ENCODE measurements around the gene BANF1.

BANF1 gene

DNA sequence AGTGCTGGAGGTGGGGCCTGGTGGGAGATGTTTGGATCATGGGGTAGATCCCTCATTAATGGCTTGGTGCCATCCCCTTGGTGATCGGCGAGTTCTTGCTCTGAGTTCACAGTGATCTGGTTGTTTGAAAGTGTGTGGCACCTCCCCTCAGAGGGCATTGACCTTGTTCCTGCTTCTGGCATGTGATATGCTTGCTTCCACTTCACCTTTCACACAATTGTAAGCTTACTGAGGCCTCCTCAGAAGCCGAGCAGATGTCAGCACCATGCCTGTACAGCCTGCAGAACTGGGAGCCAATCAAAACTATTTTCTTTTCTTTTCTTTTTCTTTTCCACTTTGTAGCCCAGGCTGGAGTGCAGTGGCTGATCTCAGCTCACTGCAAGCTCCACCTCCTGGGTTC is 35.0 kb downstream of the BANF1 start:
- no peak overlapping the region for H3K4me2 ChIP-seq
- no peak for TF ChIP-seq Cebpa-rat (IDR thresholded peaks at IDR 0.05)
- H3K9me3 ChIP-seq = peaks cover 12% of the 10 kb centered on the region; the same call in 1 of the 2 replicates
- H3K36me3 ChIP-seq = no peaks in the 10 kb centered on the region
- no peak overlapping the region for H3K9ac ChIP-seq
- no peaks in the 10 kb centered on the region for H3K4me1 ChIP-seq
- no peak overlapping the region for H3K27ac ChIP-seq
- H3K4me3 ChIP-seq = no peak overlapping the region
- H4K20me1 ChIP-seq = no peaks in the 10 kb centered on the region
- H3K27me3 ChIP-seq = no peaks in the 10 kb centered on the region

DNA sequence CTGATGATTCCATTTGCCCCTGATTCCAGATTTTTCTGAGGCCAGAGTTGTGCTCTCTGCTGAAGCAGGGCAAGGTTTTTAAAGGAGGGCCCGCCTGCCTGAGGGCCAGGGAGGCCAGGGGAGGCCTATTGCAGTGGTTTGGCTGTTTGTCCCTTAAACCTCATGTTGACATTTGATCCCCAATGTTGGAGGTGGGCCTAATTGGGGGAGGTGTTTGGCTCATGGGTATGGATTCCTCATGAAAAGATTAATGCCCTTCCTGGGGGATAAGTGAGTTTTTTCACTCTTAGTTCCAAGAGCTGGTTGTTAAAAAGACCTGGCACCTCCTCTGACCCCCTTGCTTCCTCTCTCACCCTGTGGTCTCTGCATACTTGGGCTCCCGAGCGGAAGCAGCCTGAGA is 37.5 kb downstream of the BANF1 start:
- TF ChIP-seq Cebpa-rat (IDR thresholded peaks at IDR 0.05) = no peak
- H3K4me3 ChIP-seq = no peak overlapping the region
- H4K20me1 ChIP-seq = no peaks in the 10 kb centered on the region
- H3K4me2 ChIP-seq = no peak overlapping the region
- no peak overlapping the region for H3K9ac ChIP-seq
- H3K36me3 ChIP-seq = no peaks in the 10 kb centered on the region
- H3K27ac ChIP-seq = no peak overlapping the region
- H3K9me3 ChIP-seq = peaks cover 12% of the 10 kb centered on the region; the same call in 1 of the 2 replicates
- H3K4me1 ChIP-seq = peaks cover 2% of the 10 kb centered on the region
- no peaks in the 10 kb centered on the region for H3K27me3 ChIP-seq

DNA sequence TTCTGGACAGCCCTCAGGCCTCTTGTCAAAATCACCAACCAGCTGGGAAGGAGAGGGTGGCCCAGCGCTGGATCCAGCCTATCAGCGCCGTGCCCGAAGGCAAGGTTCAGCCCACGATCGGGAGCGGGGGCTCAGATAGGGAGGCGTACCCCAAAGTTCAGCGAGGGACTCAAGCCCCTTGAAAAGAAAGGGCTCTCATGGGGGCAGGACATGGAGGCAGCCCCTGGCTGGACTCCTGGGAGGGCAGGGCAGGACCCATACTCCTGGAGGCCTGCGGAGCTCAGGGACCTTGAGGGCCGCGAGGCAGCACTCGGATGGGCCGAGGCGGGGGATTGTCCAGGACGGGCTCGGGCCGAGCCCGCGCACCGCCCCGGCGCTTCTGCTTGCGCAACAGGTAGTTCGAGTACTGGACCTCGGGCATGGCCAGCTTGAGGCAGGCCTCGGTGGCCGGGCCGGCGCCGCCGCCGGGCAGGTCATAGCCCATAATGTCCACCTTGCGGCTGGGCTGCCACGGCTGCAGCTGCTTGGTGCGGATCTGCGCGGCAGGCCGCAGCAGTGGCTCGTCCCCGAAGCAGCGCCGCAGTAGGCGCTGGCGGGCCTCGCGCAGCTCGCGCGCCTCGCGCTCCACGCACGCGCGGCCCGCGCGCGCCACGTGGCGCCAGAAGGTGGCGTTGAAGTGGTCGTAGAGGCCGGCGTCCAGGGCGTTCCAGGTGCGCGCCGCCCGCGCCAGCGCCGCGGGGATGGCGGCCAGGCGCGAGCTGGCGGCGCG is 40.1 kb downstream of the BANF1 start:
- Histone ChIP-seq H3K27me3 (no peaks in the 10 kb centered on the region), H3K27ac (no peak overlapping the region), H3K9ac (no peak overlapping the region), H3K4me3 (no peak overlapping the region), H4K20me1 (no peaks in the 10 kb centered on the region), H3K36me3 (no peaks in the 10 kb centered on the region), H3K4me1 (peaks cover 13% of the 10 kb centered on the region), H3K4me2 (no peak overlapping the region), H3K9me3 (no peaks in the 10 kb centered on the region)
- no peak for TF ChIP-seq Cebpa-rat (IDR thresholded peaks at IDR 0.05)

DNA sequence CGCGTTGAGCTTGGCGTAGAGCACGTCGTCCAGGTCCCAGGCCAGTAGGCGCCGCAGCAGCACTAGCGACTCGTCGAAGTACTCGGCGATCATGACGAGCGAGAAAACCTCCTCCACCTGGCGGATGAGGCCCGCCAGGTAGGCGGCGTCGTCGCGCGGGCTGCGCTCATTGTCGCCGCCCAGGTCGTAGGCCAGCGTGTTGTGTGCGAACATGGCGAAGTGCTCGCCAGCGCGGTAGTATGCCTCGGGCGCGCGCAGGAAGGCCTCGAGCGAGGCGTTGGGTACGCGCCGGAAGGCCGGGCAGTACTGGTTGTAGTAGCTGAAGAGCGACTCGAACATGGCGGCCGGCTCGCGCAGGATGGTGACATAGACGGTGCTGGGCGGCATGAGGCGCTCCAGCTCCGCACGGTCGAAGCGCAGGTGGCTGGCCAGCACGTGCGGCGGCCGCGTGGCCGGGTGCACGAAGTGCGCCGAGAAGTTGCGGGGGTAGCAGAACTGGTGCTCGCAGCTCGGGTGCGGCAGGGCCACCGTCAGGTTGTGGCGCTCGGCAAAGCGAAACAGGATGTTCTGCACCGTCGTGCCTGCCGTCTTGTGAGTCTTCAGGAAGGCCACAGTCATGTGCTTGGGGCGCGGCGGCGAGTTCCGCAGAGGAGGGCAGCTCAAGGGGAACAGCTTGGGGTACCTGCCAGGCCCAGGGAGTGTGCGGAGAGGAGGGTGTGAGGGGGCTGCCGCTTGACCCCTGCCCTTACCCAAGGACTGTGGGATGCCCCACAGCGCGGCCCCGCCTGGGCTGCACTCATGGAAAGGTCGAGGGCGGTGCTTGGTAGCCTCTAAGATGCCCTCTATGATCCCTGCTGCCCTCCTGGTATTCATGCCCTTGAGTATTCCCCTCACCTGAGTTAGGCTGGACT is 40.9 kb downstream of the BANF1 start:
- H3K27me3 ChIP-seq = no peaks in the 10 kb centered on the region
- H3K9ac ChIP-seq = no peak overlapping the region

DNA sequence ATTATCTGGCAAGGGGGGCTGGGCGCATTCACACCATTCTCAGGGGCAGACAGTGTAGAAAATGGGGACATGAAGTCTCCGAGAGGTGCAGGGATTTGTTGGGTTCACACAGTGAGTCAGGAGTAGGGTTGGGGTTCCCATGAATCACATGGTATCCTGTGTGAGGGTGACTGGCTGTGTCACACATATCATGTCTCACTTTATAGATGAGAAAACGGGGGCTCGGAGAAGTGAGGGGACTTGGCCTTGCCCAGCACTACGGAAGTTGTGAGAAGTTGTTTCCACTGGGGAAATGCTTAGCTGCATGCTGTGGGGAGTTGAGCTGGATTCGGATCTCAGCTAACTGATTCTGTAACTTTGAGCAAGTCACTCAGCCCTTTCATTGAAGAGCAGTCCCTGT is 42.5 kb downstream of the BANF1 start:
- H3K27ac ChIP-seq = no peak overlapping the region
- no peaks in the 10 kb centered on the region for H4K20me1 ChIP-seq
- H3K4me2 ChIP-seq = peak overlapping the region; percentile 49
- no peaks in the 10 kb centered on the region for H3K36me3 ChIP-seq
- no peak for TF ChIP-seq Cebpa-rat (IDR thresholded peaks at IDR 0.05)
- peaks cover 24% of the 10 kb centered on the region for H3K4me1 ChIP-seq
- H3K4me3 ChIP-seq = no peak overlapping the region
- no peaks in the 10 kb centered on the region for H3K9me3 ChIP-seq
- no peaks in the 10 kb centered on the region for H3K27me3 ChIP-seq
- no peak overlapping the region for H3K9ac ChIP-seq

More for the DNA sequence above, 40.9 kb downstream of the BANF1 start:
- H3K27ac ChIP-seq = no peak overlapping the region
- H4K20me1 ChIP-seq = no peaks in the 10 kb centered on the region
- no peak overlapping the region for H3K4me2 ChIP-seq
- no peaks in the 10 kb centered on the region for H3K9me3 ChIP-seq
- no peak overlapping the region for H3K4me3 ChIP-seq
- H3K36me3 ChIP-seq = no peaks in the 10 kb centered on the region
- peaks cover 13% of the 10 kb centered on the region for H3K4me1 ChIP-seq
- no peak for TF ChIP-seq Cebpa-rat (IDR thresholded peaks at IDR 0.05)

DNA sequence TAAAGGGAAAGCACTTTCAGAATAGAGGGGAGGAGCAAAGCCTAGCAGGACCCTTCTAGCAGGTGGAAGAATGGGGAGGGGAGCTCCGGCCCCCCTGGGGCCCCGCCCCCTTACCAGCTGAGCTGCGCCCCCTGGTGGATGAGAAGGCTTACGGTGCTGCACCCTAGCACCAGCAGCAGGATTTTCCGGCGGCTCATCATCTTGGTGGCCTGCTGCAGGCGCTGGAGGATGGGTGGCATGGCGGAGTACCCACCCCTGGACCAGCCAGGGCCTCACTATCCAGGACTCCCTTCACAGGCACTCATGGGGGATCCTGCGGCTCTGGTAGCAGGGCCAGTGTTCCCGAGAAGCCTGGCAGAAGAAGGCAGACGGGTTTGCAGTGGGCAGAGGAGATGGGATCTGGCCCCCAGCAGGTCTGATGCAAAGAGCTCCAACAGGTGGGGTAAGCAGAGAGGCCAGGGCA is 42.9 kb downstream of the BANF1 start:
- peak overlapping the region; percentile 49 for H3K4me2 ChIP-seq

DNA sequence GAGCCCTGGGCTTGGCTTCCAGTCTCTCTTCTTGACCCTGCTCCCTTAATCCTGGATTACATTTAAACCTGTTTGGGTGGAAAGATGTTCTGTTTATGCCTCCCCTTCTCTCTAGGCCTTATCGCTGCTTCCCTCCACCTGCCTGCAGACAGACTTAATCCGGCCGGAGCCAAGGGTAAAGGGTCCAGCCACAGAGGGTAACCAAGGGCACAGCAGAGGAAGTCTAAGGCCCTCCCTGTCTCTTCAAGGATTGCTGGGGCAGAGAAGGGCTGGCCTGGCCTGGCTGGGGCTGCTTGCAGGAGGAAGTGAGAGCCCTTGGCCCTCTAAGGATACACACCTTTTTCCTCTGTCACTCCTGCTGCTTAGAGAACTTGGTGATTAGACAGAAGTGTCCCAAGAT is 44.6 kb downstream of the BANF1 start:
- no peak overlapping the region for H3K27ac ChIP-seq
- H3K4me3 ChIP-seq = no peak overlapping the region
- H3K9me3 ChIP-seq = no peaks in the 10 kb centered on the region
- TF ChIP-seq Cebpa-rat (IDR thresholded peaks at IDR 0.05) = no peak
- H3K27me3 ChIP-seq = no peaks in the 10 kb centered on the region
- H3K4me2 ChIP-seq = no peak overlapping the region
- no peak overlapping the region for H3K9ac ChIP-seq
- H3K36me3 ChIP-seq = no peaks in the 10 kb centered on the region
- peaks cover 41% of the 10 kb centered on the region for H3K4me1 ChIP-seq
- H4K20me1 ChIP-seq = no peaks in the 10 kb centered on the region

More for the DNA sequence above, 42.9 kb downstream of the BANF1 start:
- no peak for TF ChIP-seq Cebpa-rat (IDR thresholded peaks at IDR 0.05)
- no peaks in the 10 kb centered on the region for H3K27me3 ChIP-seq
- H3K9me3 ChIP-seq = no peaks in the 10 kb centered on the region
- no peaks in the 10 kb centered on the region for H4K20me1 ChIP-seq
- H3K4me3 ChIP-seq = no peak overlapping the region
- H3K9ac ChIP-seq = no peak overlapping the region
- no peaks in the 10 kb centered on the region for H3K36me3 ChIP-seq
- H3K4me1 ChIP-seq = peaks cover 28% of the 10 kb centered on the region
- H3K27ac ChIP-seq = no peak overlapping the region

DNA sequence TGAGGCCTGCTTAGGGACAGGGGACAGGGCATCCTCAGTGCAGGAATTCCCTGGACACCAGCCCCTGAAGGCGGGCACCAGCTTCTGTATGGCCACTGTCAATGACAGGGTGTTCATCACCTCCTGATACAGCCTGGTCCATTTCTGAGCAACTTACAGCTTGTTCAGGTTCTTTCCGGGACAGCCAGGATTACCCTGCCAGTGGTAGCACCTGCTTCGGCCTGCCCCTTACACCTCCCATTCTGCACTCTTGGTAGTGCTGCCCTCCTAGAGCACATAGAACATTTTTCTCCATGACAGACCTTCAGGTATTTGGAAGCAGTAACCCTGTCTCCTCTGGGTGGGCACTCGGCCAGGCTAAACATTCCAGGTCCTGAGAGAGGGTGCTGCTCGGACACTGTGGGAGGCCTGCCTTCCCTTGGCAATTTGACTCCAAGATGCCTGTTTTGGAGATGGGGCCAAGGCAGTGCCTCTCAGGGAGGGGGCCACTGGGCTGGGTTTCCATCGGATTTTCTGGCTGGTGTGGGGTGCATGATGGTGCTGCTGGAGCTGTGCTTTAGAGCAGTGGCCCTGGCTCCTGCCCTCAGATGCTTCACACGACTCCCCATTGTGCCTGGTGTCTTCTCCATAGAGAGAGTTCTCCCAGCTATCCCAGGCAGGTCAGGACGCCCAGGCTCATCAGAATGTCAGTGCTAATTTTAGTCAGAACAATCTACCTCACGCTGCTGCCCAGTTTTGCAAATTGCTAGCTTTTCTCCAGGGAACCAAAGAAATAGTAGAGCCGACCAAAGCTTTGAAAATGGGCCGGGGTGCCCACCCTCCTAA is 45.5 kb downstream of the BANF1 start:
- Histone ChIP-seq H4K20me1 (peaks cover under 1% of the 10 kb centered on the region; the same call in 1 of the 2 replicates), H3K4me1 (peaks cover 41% of the 10 kb centered on the region), H3K4me3 (no peak overlapping the region), H3K27me3 (no peaks in the 10 kb centered on the region), H3K9me3 (no peaks in the 10 kb centered on the region), H3K4me2 (0 out of 2 replicates have a peak overlapping the region, but pooled peaks have one; percentile 75), H3K36me3 (no peaks in the 10 kb centered on the region), H3K27ac (no peak overlapping the region), H3K9ac (no peak overlapping the region)
- no peak for TF ChIP-seq Cebpa-rat (IDR thresholded peaks at IDR 0.05)
